HL-60 (cell line): ENCODE data around the gene GRID1.

Experiments used
- DNase-seq, 2 experiments: peaks; one replicate each; pipeline ENCODE4 v3.0.0-alpha.2; 2010 to 2020; ENCODE audit warnings: low read depth in 1 of 2, low spot score in 1 of 2
- H3K27ac ChIP-seq: fragments of 250-450 bp; sonication (Bioruptor Pico); replicated peaks from 2 replicates; pipeline ENCODE4 v1.5.1; 2020; ENCODE audit warnings: mild to moderate bottlenecking, moderate library complexity
- H3K27me3 ChIP-seq: fragments of 250-450 bp; sonication (Bioruptor Pico); 2 replicates; pipeline ENCODE4 v1.5.1; 2021; ENCODE audit warnings: mild to moderate bottlenecking, moderate library complexity; ENCODE audit not compliant: insufficient read depth, poor library complexity, severe bottlenecking
- H3K4me3 ChIP-seq: replicated peaks from 2 replicates; pipeline ENCODE4 v1.5.1; 2011; ENCODE audit warnings: mild to moderate bottlenecking, control low read depth, low read length; ENCODE audit not compliant: insufficient read depth
- GABPA ChIP-seq: IDR thresholded peaks from 2 replicates; pipeline ENCODE4 v1.6.1; 2012; ENCODE audit warnings: low read depth
- POLR2AphosphoS5 ChIP-seq: IDR thresholded peaks from 2 replicates; pipeline ENCODE4 v1.6.1; 2012; ENCODE audit warnings: low read depth
- SPI1 ChIP-seq: IDR thresholded peaks from 2 replicates; pipeline ENCODE4 v1.6.1; 2012; ENCODE audit warnings: low read depth, mild to moderate bottlenecking, borderline replicate concordance
- TF ChIP-seq, protein P1 (sequence below): IDR thresholded peaks from one replicate; pipeline ENCODE4 v1.5.1; 2011; ENCODE audit warnings: low read length, control low read depth, inconsistent platforms; ENCODE audit not compliant: insufficient read depth
- TF ChIP-seq, protein P2 (sequence below): IDR thresholded peaks from 2 replicates; pipeline ENCODE4 v1.6.1; 2012; ENCODE audit warnings: low read depth; ENCODE audit not compliant: insufficient replicate concordance

The GRID1 gene

DNA sequence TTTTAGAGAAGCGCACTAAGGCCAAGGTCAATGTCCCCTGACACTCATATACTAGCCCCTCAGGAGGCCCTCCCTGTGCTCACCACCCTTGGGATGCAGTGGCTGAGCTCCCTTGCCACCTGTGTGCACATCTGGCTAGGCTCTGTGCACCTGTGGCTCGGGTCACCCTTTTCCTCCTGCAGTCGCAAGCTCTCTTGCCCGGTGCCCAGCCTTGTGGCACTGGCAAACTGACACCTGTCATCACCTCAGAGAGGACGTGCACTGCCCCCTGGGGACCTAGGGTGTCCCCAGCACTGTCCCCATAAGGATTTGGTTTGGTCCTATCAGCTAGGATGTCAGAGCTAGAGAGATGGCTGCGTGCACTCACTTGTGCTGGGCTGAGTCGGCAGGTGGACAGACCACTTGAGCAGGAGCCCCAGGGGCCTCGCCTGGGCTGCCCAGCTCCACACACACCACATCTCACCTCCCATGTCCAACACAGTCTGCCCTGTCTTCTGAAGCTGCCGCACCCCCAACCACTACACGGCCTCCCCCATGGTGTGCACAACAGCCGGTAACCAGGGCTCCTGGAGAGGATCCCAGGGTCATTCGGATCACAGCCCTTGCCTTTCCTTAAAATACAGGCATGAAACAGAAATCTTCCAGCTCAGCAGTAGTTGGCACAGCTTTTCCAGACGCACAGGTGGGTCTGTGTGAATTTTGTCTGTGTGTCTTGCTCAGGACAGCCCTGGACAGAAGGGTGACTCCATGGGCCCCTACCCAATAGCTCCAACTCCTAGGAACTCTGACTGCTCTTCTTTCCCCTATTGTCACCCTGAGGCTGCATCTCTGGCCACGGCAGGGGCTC lies 111.0 kb downstream of the GRID1 start:
- DNase-seq: no peak
- TF ChIP-seq POLR2AphosphoS5 (no peak), GABPA (no peak), SPI1 (no peak)
- TF ChIP-seq, protein P1, sequence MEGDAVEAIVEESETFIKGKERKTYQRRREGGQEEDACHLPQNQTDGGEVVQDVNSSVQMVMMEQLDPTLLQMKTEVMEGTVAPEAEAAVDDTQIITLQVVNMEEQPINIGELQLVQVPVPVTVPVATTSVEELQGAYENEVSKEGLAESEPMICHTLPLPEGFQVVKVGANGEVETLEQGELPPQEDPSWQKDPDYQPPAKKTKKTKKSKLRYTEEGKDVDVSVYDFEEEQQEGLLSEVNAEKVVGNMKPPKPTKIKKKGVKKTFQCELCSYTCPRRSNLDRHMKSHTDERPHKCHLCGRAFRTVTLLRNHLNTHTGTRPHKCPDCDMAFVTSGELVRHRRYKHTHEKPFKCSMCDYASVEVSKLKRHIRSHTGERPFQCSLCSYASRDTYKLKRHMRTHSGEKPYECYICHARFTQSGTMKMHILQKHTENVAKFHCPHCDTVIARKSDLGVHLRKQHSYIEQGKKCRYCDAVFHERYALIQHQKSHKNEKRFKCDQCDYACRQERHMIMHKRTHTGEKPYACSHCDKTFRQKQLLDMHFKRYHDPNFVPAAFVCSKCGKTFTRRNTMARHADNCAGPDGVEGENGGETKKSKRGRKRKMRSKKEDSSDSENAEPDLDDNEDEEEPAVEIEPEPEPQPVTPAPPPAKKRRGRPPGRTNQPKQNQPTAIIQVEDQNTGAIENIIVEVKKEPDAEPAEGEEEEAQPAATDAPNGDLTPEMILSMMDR: no peak
- TF ChIP-seq, protein P2, sequence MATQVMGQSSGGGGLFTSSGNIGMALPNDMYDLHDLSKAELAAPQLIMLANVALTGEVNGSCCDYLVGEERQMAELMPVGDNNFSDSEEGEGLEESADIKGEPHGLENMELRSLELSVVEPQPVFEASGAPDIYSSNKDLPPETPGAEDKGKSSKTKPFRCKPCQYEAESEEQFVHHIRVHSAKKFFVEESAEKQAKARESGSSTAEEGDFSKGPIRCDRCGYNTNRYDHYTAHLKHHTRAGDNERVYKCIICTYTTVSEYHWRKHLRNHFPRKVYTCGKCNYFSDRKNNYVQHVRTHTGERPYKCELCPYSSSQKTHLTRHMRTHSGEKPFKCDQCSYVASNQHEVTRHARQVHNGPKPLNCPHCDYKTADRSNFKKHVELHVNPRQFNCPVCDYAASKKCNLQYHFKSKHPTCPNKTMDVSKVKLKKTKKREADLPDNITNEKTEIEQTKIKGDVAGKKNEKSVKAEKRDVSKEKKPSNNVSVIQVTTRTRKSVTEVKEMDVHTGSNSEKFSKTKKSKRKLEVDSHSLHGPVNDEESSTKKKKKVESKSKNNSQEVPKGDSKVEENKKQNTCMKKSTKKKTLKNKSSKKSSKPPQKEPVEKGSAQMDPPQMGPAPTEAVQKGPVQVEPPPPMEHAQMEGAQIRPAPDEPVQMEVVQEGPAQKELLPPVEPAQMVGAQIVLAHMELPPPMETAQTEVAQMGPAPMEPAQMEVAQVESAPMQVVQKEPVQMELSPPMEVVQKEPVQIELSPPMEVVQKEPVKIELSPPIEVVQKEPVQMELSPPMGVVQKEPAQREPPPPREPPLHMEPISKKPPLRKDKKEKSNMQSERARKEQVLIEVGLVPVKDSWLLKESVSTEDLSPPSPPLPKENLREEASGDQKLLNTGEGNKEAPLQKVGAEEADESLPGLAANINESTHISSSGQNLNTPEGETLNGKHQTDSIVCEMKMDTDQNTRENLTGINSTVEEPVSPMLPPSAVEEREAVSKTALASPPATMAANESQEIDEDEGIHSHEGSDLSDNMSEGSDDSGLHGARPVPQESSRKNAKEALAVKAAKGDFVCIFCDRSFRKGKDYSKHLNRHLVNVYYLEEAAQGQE: no peak
- Histone ChIP-seq H3K27me3 (no peaks in the 10 kb centered on the region), H3K27ac (no peak overlapping the region), H3K4me3 (no peak overlapping the region)

DNA sequence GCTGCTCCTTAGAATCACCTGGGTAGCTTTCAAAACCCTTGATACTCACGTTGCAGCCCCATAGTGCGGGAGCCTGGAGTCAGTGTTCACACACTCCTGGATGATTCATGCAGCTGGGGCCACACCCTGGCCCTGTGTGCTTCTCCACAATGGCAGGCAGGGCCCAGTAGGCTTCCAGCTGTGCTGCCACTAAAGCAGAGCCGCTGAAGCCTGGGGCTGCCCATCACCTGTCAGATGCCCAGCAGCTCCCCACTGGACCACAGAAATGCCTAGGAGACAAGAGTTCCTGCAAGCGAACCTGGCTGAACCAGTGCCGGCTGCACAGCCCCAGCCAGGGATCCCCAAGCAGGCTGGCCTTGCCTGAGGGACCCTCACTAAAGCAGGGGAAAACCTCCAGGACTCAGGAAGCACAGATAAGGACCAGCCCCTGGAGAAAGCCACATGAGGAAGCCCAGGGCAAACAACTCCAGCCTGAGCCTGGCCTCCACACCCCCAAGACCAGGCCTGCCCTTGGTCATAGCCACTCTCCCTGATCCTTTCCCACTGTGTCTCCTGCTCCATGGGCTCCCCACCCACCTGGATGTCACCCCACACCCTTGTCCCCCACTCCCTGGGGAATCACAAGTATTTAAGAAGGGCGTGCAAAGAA lies 111.9 kb downstream of the GRID1 start:
- H3K4me3 ChIP-seq: no peak overlapping the region
- no peaks in the 10 kb centered on the region for H3K27me3 ChIP-seq
- no peak for DNase-seq
- no peak overlapping the region for H3K27ac ChIP-seq
- TF ChIP-seq GABPA (no peak), SPI1 (no peak), POLR2AphosphoS5 (no peak)
- TF ChIP-seq, protein P1: no peak
- TF ChIP-seq, protein P2: no peak

DNA sequence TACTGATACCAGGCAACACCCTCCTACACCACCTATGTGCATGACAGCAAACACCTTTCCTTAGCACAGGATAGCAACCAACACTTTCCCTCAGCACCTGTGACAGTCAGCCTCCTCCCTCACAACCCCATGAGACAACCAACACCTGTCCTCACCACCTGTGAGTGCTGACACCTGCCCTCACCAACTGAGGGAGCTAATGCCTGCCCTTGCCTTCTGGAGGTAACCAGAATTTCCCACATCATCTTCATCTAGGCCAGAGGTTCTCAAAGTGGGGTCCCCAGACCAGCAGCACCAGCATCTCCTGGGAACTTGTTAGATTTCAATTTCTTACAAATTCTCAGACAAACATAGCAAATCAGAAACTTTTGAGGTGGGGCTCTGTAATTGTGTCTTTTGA lies 112.5 kb downstream of the GRID1 start:
- TF ChIP-seq, protein P1: no peak
- no peak for TF ChIP-seq POLR2AphosphoS5
- TF ChIP-seq, protein P2: no peak
- no peak for TF ChIP-seq GABPA
- no peak for TF ChIP-seq SPI1
- Histone ChIP-seq H3K27me3 (no peaks in the 10 kb centered on the region), H3K27ac (no peak overlapping the region), H3K4me3 (no peak overlapping the region)
- no peak for DNase-seq
